ENCODE results near the gene CSHL1. TPM values are rescaled to one million over a fixed set of nuclear protein-coding genes. Genes with fewer than 3 reads are reported as not detected.
A peak's percentile ranks its signal among the peaks of the same experiment; 100 is the strongest.

CSHL1 gene
- total RNA-seq = not detected
- polyA plus RNA-seq (2013, experiment 1 of 2) = not detected
- not detected for polyA plus RNA-seq (2013, experiment 2 of 2)
- long read RNA-seq, experiment 1 = 0 reads
- long read RNA-seq, experiment 2 = 0 reads
- long read RNA-seq, experiment 3 = 0 reads
- long read RNA-seq, experiment 4 = 0 reads

DNA sequence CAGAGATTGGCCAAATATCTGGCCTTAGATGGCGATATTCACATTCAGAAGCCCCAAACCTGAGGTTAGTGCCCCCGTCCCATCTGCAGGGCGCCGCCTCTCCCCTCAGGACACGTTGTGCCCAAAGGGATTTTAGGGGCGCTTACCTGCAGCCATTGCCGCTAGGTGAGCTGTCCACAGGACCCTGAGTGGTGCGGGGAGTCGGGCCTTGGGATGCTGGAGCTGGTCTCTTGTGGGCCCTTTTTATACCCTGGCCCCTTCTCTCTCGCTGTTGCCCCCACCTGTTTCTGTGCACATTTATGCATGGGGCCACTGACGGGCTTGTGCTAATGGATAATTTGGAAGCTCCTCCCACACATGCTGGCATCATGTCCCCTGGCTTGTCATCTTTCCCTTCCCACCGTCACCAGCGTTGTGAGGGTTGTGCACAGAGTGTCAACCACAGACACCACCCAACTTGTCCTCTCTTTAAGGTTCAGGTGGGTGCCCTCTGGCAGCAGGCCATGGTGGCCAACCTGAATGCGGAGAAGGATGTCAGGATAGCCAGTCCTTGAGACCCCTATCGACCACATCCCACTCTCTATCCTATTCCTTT is at the start of gene CSHL1:
Gene CSHL1 (minus strand): TSS at position 218 of the 595 bp plus-strand sequence. CDS start 62 bp downstream, at position 156.
- Histone ChIP-seq H3K4me1 (ENCODE audit: control insufficient read depth, insufficient read depth, low read length) (no peaks in the 10 kb centered on the region), H3K27ac (ENCODE audit: low read depth, low read length) (no peak within 1 kb of the TSS), H3K9me3 (ENCODE audit: control insufficient read depth, low read length) (no peaks in the 10 kb centered on the region), H3K27me3 (ENCODE audit: control insufficient read depth, insufficient read depth, low read length, poor library complexity, severe bottlenecking) (no peaks in the 10 kb centered on the region), H3K4me3 (ENCODE audit: low read length) (no peak within 1 kb of the TSS), H3K36me3 (ENCODE audit: control insufficient read depth, insufficient read depth, low read length) (no peaks in the 10 kb centered on the region), H3K9ac (ENCODE audit: extremely low read depth, low read length, poor library complexity, severe bottlenecking) (no peak within 1 kb of the TSS)
- Mint-ChIP-seq H3K36me3 (ENCODE audit: low read depth) (no peaks in the 10 kb centered on the region), H3K9me3 (no peaks in the 10 kb centered on the region), H3K27ac (no peak within 1 kb of the TSS), H3K4me3 (no peak within 1 kb of the TSS), H3K4me1 (peaks cover 10% of the 10 kb centered on the region), H3K27me3 (ENCODE audit: insufficient read depth) (peaks cover 44% of the 10 kb centered on the region)
- no peak for TF ChIP-seq CTCF (conservative IDR thresholded peaks at IDR 0.05)
- 77 to 79% methylated on average over 2 to 14 of the region's 15 CpGs for WGBS, 2 experiments (ENCODE audit: insufficient coverage in 1 of 2, insufficient read length in 1 of 2)
- DNase-seq = no peak

DNA sequence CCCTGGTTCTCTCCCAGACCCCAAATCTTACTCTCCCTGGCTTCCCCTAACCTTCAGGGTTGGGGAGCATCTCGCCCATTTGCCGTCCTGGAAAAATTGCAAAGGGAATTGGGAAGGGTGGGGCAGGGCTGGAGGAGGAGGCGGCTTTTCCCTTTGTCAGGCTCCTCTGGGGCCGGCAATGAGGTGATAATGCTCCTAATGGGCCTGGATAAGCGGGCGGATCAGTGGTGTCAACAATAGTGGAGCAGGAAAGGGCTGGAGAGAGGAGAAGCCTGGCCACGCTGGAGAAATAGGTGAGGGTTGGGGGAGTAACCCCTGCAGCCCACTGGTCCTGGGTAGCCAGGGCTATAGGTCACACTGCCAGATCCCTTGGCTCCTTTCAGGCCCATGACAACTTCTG is 49.4 kb upstream of the CSHL1 start:
- peaks cover 5% of the 10 kb centered on the region for H3K4me1 ChIP-seq (ENCODE audit: control insufficient read depth, insufficient read depth, low read length)
- peak; percentile 98 for DNase-seq
- H3K36me3 Mint-ChIP-seq (ENCODE audit: low read depth) = peaks cover 1% of the 10 kb centered on the region
- no peak for TF ChIP-seq CTCF (conservative IDR thresholded peaks at IDR 0.05)
- no peaks in the 10 kb centered on the region for H3K36me3 ChIP-seq (ENCODE audit: control insufficient read depth, insufficient read depth, low read length)
- H3K4me3 Mint-ChIP-seq = peak overlapping the region; percentile 54
- no peaks in the 10 kb centered on the region for H3K9me3 ChIP-seq (ENCODE audit: control insufficient read depth, low read length)
- WGBS, 2 experiments (ENCODE audit: insufficient coverage in 1 of 2, insufficient read length in 1 of 2) = 8 to 33% methylated on average over 1 to 7 of the region's 7 CpGs
- no peak overlapping the region for H3K9ac ChIP-seq (ENCODE audit: extremely low read depth, low read length, poor library complexity, severe bottlenecking)
- H3K9me3 Mint-ChIP-seq = no peaks in the 10 kb centered on the region
- no peak overlapping the region for H3K27ac ChIP-seq (ENCODE audit: low read depth, low read length)
- no peak overlapping the region for H3K27ac Mint-ChIP-seq
- H3K4me1 Mint-ChIP-seq = peaks cover 14% of the 10 kb centered on the region
- peaks cover 36% of the 10 kb centered on the region for H3K27me3 Mint-ChIP-seq (ENCODE audit: insufficient read depth)
- peaks cover 15% of the 10 kb centered on the region for H3K27me3 ChIP-seq (ENCODE audit: control insufficient read depth, insufficient read depth, low read length, poor library complexity, severe bottlenecking)
- H3K4me3 ChIP-seq (ENCODE audit: low read length) = peak overlapping the region; percentile 57

DNA sequence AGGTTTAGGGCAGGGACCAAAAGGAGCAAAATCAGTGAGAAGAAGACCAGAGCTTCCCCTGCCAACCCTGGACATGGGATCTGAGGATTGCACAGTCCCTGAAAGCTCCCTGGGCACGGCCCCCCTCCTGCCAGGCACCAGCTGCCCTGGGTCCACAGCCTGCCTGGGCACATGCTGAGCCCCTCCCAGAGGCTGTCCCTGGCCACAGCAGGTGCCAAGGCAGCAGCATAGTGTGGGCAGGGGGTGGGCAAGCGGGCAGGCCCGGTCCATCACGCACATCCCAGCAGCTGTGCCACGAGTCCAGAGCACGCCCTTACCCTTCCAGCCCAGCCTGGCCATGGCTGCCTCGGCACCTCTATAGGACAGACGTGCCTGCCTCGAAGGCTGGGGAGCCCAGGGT is 48.9 kb upstream of the CSHL1 start:
- H3K9me3 ChIP-seq (ENCODE audit: control insufficient read depth, low read length) = no peaks in the 10 kb centered on the region
- DNase-seq = no peak
- H3K27me3 Mint-ChIP-seq (ENCODE audit: insufficient read depth) = peaks cover 36% of the 10 kb centered on the region
- H3K4me1 Mint-ChIP-seq = peaks cover 14% of the 10 kb centered on the region
- no peak overlapping the region for H3K9ac ChIP-seq (ENCODE audit: extremely low read depth, low read length, poor library complexity, severe bottlenecking)
- H3K4me3 ChIP-seq (ENCODE audit: low read length) = no peak overlapping the region
- H3K27ac Mint-ChIP-seq = no peak overlapping the region
- H3K27ac ChIP-seq (ENCODE audit: low read depth, low read length) = no peak overlapping the region
- no peak for TF ChIP-seq CTCF (conservative IDR thresholded peaks at IDR 0.05)
- peak overlapping the region; percentile 54 for H3K4me3 Mint-ChIP-seq
- peaks cover 5% of the 10 kb centered on the region for H3K4me1 ChIP-seq (ENCODE audit: control insufficient read depth, insufficient read depth, low read length)
- WGBS, 2 experiments (ENCODE audit: insufficient coverage in 1 of 2, insufficient read length in 1 of 2) = 75 to 77% methylated on average over 7 to 9 of the region's 9 CpGs
- no peaks in the 10 kb centered on the region for H3K9me3 Mint-ChIP-seq
- H3K36me3 Mint-ChIP-seq (ENCODE audit: low read depth) = peaks cover 1% of the 10 kb centered on the region
- no peaks in the 10 kb centered on the region for H3K36me3 ChIP-seq (ENCODE audit: control insufficient read depth, insufficient read depth, low read length)
- peaks cover 15% of the 10 kb centered on the region for H3K27me3 ChIP-seq (ENCODE audit: control insufficient read depth, insufficient read depth, low read length, poor library complexity, severe bottlenecking)

All from endodermal cell (in vitro differentiated cells).